ENCODE measurements around the gene ARMC9. TPM values are rescaled to one million over a fixed set of nuclear protein-coding genes. Genes with fewer than 3 reads are reported as not detected.
"Not testable (repeated sequence)": the region's sequence is repeated elsewhere in the genome, so short reads cannot be mapped to it uniquely, and the experiment has no call there.

Gene ARMC9
- polyA plus RNA-seq, 6 donors from 2014 or later: 0.29 to 0.71 (median 0.64) TPM; not detected in 1

DNA sequence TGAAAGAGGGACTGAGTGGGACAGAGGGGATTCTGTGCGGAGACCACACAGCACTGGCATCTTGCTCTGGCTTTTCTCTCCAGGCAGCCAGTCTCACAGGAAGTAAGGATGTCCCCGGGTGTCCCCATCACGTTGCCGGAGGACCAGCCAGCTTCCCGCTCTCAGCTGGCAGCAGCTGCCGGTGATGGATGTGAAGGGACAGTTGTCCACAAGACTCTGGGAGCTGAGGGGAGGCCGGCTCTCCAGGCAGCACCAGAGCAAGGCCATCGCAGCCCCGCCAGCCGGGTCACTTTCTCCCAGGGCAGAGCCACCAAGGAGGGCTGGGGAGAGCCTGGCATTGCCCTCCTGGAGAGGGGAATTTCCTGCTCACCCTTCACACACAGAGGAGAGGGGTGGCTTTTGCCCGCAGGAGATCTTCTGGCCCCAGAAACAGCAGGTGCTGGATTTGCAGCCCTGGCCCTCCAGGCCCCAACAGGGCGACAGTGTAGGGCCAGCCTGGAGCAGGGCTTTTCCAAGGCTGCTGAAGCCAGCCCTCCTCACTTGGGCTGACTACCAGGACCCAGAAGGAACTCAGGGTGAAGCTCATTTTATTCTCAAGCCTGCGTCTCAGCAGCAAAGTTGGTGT is 173.1 kb downstream of the ARMC9 start:
- no peaks in the 10 kb centered on the region for H3K27me3 Mint-ChIP-seq
- ATAC-seq (ENCODE audit: low read depth in 2 of 2) (no peak), DNase-seq (no peak)
- H3K36me3 Mint-ChIP-seq: no peaks in the 10 kb centered on the region
- peak overlapping the region in 2 of 6 donors; percentile 32 to 74 for H3K27ac Mint-ChIP-seq
- H3K4me3 Mint-ChIP-seq: no peak overlapping the region
- H3K4me1 Mint-ChIP-seq: no peaks in the 10 kb centered on the region
- no peaks in the 10 kb centered on the region for H3K9me3 Mint-ChIP-seq

DNA sequence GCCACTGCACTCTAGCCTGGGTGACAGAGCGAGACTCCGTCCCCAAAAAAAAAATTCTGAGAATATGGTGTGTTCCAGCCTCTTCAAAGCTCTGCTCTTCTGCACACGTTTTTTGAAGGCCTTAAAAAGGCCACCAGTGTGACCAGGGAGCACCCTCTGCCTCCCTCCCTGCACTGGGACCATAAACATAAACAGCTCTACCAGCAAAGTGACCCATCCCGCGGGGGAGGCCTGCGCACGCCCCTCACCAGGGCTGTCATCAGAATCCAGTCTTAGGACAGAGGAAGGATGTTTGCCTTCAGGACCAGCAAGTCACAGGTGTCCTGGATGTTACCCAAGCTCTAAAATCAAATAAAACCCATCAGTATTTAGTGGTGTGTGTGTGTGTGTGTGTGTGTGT is 173.9 kb downstream of the ARMC9 start:
- H3K27me3 Mint-ChIP-seq: no peaks in the 10 kb centered on the region
- H3K36me3 Mint-ChIP-seq: no peaks in the 10 kb centered on the region
- H3K9me3 Mint-ChIP-seq: peaks cover 0 to 1% (median 0%) of the 10 kb centered on the region in 7 donors
- peak overlapping the region in 1 of 8 donors; percentile 47 for H3K4me3 Mint-ChIP-seq
- H3K4me1 Mint-ChIP-seq: no peaks in the 10 kb centered on the region
- no peak for ATAC-seq (ENCODE audit: low read depth in 2 of 2)
- peak overlapping the region in 3 of 6 donors; percentile 34 to 74 (median 69) for H3K27ac Mint-ChIP-seq
- no peak for DNase-seq

DNA sequence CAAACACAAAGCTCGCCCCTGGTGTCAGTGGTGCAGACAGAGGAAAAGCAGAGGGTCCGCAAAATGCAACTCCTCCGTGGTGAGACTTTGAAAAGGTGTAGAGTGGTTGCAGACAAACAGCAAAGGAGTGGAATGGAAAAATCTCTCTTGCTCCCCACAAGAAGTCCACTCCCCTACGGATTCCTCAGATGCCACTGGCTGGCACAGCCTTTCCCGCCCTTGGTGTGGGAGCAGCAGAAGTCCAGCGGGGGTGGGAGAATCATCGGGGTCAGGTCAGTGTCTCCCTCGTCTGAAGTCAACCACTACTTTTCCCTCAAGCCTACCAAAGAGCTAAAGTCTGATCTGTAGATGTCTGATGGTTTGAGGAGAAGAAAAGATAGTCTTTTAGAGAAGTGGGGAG is 174.8 kb downstream of the ARMC9 start:
- no peaks in the 10 kb centered on the region for H3K36me3 Mint-ChIP-seq
- peak overlapping the region in 2 of 6 donors; percentile 42 to 66 for H3K27ac Mint-ChIP-seq
- H3K9me3 Mint-ChIP-seq: peaks cover 0 to 1% (median 0%) of the 10 kb centered on the region in 7 donors

DNA sequence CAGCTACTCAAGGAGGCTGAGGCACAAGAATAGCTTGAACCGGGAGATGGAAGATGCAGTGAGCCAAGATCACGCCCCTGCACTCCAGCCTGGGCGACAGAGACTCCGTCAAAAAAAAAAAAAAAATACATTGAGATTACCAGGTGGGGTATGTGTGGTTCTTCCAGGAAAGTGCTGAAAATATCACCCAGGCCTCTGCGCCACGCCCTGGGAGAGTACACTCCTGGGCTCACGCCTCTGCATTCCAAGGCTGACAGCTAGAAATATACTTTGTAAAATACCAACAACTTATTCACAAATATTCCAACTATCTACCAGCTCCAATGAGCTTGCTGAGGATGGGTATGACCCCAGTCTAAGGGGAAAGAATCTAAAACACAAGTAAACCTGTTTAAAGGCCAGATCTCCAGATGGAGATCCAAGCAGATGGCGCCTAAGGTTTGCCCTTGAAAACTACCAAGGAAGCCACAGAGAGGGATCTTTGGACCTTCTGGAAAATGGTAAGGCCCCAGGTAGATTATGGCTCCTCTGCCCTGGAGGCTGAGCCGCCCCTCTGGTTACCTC is 175.4 kb downstream of the ARMC9 start:
- H3K9me3 Mint-ChIP-seq: peaks cover 0 to 1% (median 0%) of the 10 kb centered on the region in 7 donors
- H3K4me3 Mint-ChIP-seq: peak overlapping the region in 1 of 8 donors; percentile 47
- H3K27me3 Mint-ChIP-seq: no peaks in the 10 kb centered on the region
- no peak for ATAC-seq (ENCODE audit: low read depth in 2 of 2)
- no peaks in the 10 kb centered on the region for H3K4me1 Mint-ChIP-seq
- DNase-seq: no peak
- peak overlapping the region in 1 of 6 donors; percentile 14 for H3K27ac Mint-ChIP-seq
- H3K36me3 Mint-ChIP-seq: no peaks in the 10 kb centered on the region

More for the DNA sequence above, 174.8 kb downstream of the ARMC9 start:
- Mint-ChIP-seq H3K4me3 (no peak overlapping the region), H3K27me3 (no peaks in the 10 kb centered on the region), H3K4me1 (no peaks in the 10 kb centered on the region)
- DNase-seq (no peak), ATAC-seq (ENCODE audit: low read depth in 2 of 2) (no peak)

DNA sequence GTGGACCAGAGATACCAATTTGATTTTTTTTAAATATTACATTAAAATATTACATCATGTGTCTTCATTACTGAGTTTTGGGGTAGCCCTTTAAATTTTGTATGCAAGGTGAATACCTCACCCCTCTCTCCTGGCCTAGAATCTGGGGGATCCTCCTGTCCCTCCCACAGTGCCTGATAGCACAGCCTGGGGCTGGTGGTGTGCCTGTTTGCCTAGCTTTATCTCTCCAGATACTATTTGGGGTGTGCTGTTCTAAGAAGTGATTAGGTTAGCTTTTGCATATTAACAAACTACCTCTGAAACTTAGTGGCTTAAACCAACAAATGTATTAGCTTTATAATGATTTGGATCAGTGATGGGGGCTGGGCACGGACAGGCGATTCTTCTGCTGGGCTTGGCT is 176.3 kb downstream of the ARMC9 start:
- Mint-ChIP-seq H3K4me3 (no peak overlapping the region), H3K4me1 (no peaks in the 10 kb centered on the region), H3K27me3 (no peaks in the 10 kb centered on the region), H3K9me3 (peaks cover 0 to 1% (median 0%) of the 10 kb centered on the region in 7 donors), H3K27ac (peak overlapping the region in 2 of 6 donors; percentile 41 to 79), H3K36me3 (no peaks in the 10 kb centered on the region)
- DNase-seq (no peak), ATAC-seq (ENCODE audit: low read depth in 2 of 2) (no peak)

DNA sequence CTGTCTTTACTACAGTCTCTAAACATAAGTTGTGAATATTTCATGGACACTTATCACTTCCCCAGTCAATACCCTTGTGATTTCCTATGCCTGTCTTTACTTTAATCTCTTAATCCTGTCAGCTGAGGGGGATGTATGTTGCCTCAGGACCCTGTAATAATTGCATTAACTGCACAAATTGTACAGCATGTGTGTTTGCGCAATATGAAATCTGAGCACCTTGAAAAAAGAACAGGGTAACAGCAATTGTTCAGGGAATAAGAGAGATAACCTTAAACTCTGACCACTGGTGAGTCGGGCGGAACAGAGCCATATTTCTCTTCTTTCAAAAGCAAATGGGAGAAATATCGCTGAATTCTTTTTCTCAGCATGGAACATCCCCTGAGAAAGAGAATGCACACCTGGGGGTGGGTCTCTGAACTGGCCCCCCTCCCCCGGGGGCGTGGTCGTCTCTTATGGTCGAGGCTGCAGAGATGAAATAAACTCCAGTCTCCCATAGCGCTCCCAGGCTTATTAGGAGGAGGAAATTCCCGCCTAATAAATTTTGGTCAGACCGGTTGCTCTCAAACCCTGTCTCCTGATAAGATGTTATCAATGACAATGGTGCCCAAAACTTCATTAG is 177.7 kb downstream of the ARMC9 start:
- H3K27ac Mint-ChIP-seq; H3K9me3 Mint-ChIP-seq; DNase-seq; ATAC-seq (ENCODE audit: low read depth in 2 of 2); H3K27me3 Mint-ChIP-seq; H3K36me3 Mint-ChIP-seq; H3K4me3 Mint-ChIP-seq; H3K4me1 Mint-ChIP-seq: not testable (repeated sequence)

DNA sequence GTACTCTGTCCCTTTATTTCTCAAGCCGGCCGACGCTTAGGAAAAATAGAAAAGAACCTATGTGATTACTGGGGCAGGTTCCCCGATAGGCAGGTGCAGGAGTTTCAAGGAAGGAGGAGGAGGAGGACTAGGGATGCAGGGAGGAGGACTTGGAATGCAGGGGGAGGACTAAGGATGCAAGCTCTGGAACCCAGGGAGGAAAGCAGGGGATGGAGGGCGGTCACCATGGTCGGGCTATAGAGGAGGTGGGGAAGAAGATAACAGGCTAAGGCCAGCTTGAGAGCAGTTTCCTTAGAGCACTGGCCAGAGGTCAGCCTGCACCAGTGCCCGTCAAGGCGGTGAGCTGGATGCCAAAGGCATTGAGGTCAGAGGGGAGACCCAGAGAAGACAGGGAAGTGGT is 178.4 kb downstream of the ARMC9 start:
- peaks cover 0 to 5% (median 0%) of the 10 kb centered on the region in 3 donors for H3K4me1 Mint-ChIP-seq
- H3K9me3 Mint-ChIP-seq: peaks cover 0 to 1% (median 0%) of the 10 kb centered on the region in 7 donors
- peak overlapping the region in 2 of 8 donors; percentile 29 to 37 for H3K4me3 Mint-ChIP-seq
- ATAC-seq (ENCODE audit: low read depth in 2 of 2) (no peak), DNase-seq (no peak)
- peaks cover 0 to 10% (median 9%) of the 10 kb centered on the region in 3 donors for H3K27me3 Mint-ChIP-seq
- H3K27ac Mint-ChIP-seq: peak overlapping the region in 1 of 6 donors; percentile 70
- no peaks in the 10 kb centered on the region for H3K36me3 Mint-ChIP-seq

DNA sequence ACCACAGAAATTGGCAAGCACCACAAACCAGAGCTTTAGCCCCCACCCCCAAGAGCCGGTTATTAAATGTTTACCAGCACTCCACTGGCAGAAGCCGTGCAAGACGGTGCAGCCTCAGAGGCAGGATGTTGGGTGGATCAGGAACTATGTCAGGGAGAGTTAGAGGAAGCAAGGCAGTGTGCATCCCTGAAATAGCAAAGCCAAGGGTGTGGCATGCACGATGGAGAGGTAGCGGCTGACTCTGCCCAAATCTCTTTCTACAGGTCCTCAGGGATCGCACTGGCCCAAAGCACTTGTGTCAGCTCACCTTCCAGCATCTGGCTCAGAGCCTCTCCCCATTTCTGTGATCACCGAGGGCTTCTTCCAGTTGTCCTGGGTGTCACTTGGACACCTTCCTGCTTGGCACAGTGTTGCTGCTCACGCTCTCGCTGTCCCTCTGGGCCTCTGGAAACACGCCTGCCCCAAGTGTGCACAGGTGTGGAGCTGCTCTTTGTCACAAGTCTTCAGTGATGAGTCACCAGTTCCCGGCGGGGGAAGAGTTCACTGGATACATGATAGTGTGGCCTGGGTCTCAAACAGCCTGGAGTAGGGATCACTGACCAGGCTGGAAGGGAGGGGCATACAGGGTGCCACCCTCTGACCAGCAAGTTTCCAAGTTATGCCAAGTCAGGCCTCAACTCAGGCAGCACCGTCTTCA is 179.7 kb downstream of the ARMC9 start:
- peaks cover 0 to 5% (median 0%) of the 10 kb centered on the region in 3 donors for H3K4me1 Mint-ChIP-seq
- DNase-seq (no peak), ATAC-seq (ENCODE audit: low read depth in 2 of 2) (no peak)
- no peak overlapping the region for H3K4me3 Mint-ChIP-seq
- H3K9me3 Mint-ChIP-seq: peaks cover 0 to 1% (median 0%) of the 10 kb centered on the region in 7 donors
- H3K27ac Mint-ChIP-seq: no peak overlapping the region
- peaks cover 4 to 10% (median 10%) of the 10 kb centered on the region in 3 donors for H3K27me3 Mint-ChIP-seq
- H3K36me3 Mint-ChIP-seq: no peaks in the 10 kb centered on the region

DNA sequence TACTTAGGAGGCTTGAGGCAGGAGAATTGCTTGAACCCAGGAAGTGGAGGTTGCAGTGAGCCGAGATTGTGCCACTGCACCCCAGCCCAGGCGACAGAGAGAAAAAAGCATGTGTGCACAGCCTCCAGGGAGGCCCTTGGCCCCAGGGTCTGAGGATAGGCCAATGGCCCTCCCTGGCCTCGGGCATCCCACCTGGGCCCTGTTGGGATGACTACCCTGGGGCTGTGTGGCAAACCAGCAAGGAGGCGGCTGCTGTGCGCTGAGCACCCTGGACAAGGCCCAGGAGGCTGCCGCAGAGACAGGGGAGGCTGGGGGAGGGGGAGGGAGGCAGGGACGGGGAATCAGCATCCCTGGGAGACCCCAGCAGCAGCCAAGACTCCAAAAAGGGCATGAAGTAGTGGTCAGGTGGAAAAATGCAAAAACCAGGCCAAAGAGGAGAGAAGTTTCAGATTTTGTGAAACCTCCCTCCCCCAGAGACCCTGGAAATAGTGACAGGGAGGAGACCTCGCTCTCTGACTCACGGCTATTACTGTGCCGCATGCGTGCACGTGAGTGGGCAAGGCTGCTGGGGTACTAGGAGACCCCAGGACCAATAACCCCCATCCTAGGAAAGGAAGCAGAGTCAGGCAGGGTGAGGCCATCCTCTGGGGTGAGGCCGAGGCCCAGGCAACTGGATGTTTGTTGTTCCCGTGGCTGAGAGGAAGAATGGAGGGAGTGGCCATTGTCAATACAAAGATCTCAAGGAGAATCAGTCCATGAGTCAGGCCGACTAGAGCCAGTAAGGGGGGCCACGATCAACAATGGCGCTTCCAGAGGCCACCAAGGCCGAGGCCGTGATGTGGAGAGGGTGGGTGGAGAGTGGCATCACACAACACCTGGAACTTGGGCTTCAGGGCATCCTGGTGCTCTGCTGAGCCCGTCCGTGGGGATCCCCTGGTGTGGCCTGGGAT is 181.1 kb downstream of the ARMC9 start:
- peaks cover 4 to 10% (median 10%) of the 10 kb centered on the region in 3 donors for H3K27me3 Mint-ChIP-seq
- peak overlapping the region in 1 of 6 donors; percentile 37 for H3K27ac Mint-ChIP-seq
- peaks cover 0 to 2% (median 0%) of the 10 kb centered on the region in 7 donors for H3K9me3 Mint-ChIP-seq
- H3K4me1 Mint-ChIP-seq: peaks cover 0 to 10% (median 5%) of the 10 kb centered on the region in 3 donors
- H3K4me3 Mint-ChIP-seq: no peak overlapping the region
- DNase-seq (no peak), ATAC-seq (ENCODE audit: low read depth in 2 of 2) (no peak)
- H3K36me3 Mint-ChIP-seq: no peaks in the 10 kb centered on the region

DNA sequence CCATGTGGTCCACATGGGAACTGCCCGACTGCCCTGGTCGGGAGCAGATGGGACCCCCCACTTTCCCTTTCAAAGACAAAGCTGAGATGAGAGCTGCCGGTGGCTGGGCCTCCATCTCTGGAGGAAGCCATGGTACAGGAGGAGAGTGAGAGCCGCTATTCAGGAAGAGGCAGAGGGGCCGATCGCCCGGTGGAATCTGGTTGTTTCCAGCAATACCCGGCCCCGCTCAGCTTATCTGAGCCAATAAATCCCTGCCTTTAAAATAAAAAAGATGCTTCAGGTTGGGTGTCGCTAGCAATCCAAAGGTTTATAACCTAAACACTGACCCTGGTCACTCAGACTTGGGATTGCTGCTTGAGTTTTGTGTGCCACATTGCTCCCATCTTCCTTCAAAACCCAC is 181.9 kb downstream of the ARMC9 start:
- DNase-seq (no peak), ATAC-seq (ENCODE audit: low read depth in 2 of 2) (no peak)
- peaks cover 6 to 7% of the 10 kb centered on the region in 2 donors for H3K36me3 Mint-ChIP-seq
- H3K27me3 Mint-ChIP-seq: peaks cover 4 to 10% (median 10%) of the 10 kb centered on the region in 3 donors
- H3K4me1 Mint-ChIP-seq: peaks cover 0 to 10% (median 5%) of the 10 kb centered on the region in 3 donors
- no peak overlapping the region for H3K4me3 Mint-ChIP-seq
- peaks cover 2 to 9% (median 6%) of the 10 kb centered on the region in 7 donors for H3K9me3 Mint-ChIP-seq
- H3K27ac Mint-ChIP-seq: no peak overlapping the region

DNA sequence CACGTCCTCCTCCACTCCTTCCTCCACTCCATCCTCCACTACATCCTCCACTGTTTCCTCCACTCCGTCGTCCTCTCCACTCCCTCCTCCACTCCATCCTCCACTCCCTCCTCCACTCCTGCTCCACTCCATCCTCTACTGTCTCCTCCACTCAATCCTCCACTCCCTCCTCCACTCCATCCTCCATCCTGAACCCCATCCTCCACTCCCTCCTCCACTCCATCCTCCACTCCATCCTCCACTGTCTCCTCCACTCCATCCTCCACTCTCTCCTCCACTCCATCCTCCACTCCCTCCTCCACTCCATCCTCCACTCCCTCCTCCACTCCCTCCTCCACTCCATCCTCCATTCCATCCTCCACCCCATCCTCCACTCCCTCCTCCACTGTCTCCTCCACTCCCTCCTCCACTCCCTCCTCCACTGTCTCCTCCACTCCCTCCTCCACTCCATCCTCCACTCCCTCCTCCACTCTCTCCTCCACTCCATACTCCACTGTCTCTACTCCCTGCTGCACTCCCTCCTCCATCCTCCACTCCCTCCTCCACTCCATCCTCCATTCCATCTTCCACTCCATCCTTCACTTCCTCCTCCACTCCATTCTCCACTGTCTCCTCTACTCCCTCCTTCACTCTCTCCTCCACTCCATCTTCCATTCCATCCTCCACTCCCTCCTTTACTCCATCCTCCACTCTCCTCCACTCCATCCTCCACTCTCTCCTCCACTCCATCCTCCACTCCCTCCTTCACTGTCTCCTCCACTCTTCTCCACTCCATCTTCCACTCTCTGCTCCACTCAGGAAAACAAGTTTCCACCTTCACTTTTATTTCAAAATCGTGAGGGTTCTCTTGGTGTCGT is 182.8 kb downstream of the ARMC9 start:
- peaks cover 4 to 13% (median 7%) of the 10 kb centered on the region in 7 donors for H3K9me3 Mint-ChIP-seq
- no peak for ATAC-seq (ENCODE audit: low read depth in 2 of 2)
- peaks cover 0 to 10% (median 5%) of the 10 kb centered on the region in 3 donors for H3K4me1 Mint-ChIP-seq
- peaks cover 6 to 16% of the 10 kb centered on the region in 2 donors for H3K36me3 Mint-ChIP-seq
- peaks cover 4 to 10% (median 10%) of the 10 kb centered on the region in 3 donors for H3K27me3 Mint-ChIP-seq
- H3K27ac Mint-ChIP-seq: peak overlapping the region in 4 of 6 donors; percentile 17 to 88 (median 54)
- H3K4me3 Mint-ChIP-seq: no peak overlapping the region
- no peak for DNase-seq

DNA sequence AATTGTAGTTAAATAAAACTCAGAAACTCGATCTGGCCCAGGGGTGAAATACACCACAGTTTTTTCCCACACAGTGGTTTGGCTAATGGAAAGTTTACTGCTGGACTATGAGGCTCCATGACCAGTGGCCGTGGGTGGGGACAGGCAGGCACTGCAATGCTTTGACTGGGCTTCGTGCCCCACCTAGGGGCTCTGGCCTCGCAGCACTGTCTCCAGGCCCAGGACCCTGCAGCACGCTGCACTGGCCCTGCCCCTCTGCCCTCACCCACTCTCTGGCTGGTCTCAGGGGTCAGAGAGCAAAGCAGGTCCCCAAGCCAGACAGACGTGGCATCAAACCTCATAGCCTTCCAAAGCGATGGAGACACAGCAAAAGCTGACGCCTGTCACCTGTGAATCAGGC is 183.7 kb downstream of the ARMC9 start:
- H3K9me3 Mint-ChIP-seq: peaks cover 4 to 13% (median 6%) of the 10 kb centered on the region in 7 donors
- H3K27ac Mint-ChIP-seq: no peak overlapping the region
- DNase-seq: no peak
- no peak for ATAC-seq (ENCODE audit: low read depth in 2 of 2)
- peaks cover 4 to 10% (median 10%) of the 10 kb centered on the region in 3 donors for H3K27me3 Mint-ChIP-seq
- H3K4me1 Mint-ChIP-seq: peaks cover 0 to 13% (median 5%) of the 10 kb centered on the region in 3 donors
- H3K36me3 Mint-ChIP-seq: peaks cover 6 to 16% of the 10 kb centered on the region in 2 donors
- H3K4me3 Mint-ChIP-seq: no peak overlapping the region
